Type B pancreatic cell (in vitro differentiated cells): ENCODE results near the gene POLE4. TPM values are rescaled to one million over a fixed set of nuclear protein-coding genes. Genes with fewer than 3 reads are reported as not detected.

Experiments used
- DNase-seq: peaks from one replicate; pipeline ENCODE4 v3.0.0; 2021; ENCODE audit warnings: mixed read lengths; ENCODE audit not compliant: unreplicated experiment; ENCODE audit errors: extremely low spot score
- H3K27ac Mint-ChIP-seq: 2 replicates; pipeline ENCODE4 v1.8.0; 2021; ENCODE audit warnings: mild to moderate bottlenecking, mixed read lengths
- H3K27me3 Mint-ChIP-seq: 2 replicates; pipeline ENCODE4 v1.8.0; 2021; ENCODE audit warnings: mixed read lengths
- H3K36me3 Mint-ChIP-seq: 2 replicates; pipeline ENCODE4 v1.8.0; 2021; ENCODE audit warnings: mixed read lengths
- H3K4me1 Mint-ChIP-seq: one replicate; pipeline ENCODE4 v1.8.0; 2021; ENCODE audit warnings: mixed read lengths; ENCODE audit not compliant: unreplicated experiment
- H3K4me3 Mint-ChIP-seq: 2 replicates; pipeline ENCODE4 v1.8.0; 2021; ENCODE audit warnings: mild to moderate bottlenecking, mixed read lengths
- H3K9me3 Mint-ChIP-seq: 2 replicates; pipeline ENCODE4 v1.8.0; 2021; ENCODE audit warnings: mixed read lengths
- total RNA-seq: library from RNA; stranded (reverse); gene quantifications from 2 replicates; pipeline ENCODE4 v1.2.1, GENCODE V29; 2021; ENCODE audit warnings: low replicate concordance
- TF ChIP-seq, protein P1 (sequence below): fragments of 200-600 bp; sonication (generic); conservative IDR thresholded peaks from 2 replicates; pipeline ENCODE4 v1.5.0; 2021; ENCODE audit warnings: antibody characterized with exemption, mild to moderate bottlenecking

Gene POLE4
- total RNA-seq, 1 donor from 2014 or later = 31.0 TPM

DNA sequence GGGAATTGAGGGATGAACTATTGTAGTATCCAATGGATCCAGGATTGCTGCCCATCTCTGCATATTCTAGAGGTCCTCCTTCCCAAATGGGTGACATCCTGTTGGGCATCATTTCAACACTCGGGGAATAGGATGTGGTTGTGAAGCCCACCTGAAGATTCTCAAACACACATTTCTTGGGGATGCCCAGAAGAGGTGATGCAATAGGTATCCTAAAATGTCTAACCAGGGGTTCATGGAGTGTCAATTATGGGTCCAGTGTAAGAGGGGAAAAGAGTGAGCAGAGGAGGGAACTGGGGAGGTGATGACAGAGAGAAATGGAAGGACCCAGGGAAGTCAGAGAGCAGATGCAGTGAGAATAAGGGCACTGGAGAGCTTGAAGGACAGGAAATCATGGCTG is 52.1 kb downstream of the POLE4 start:
- H3K36me3 Mint-ChIP-seq = no peaks in the 10 kb centered on the region
- no peaks in the 10 kb centered on the region for H3K27me3 Mint-ChIP-seq
- TF ChIP-seq, protein P1, sequence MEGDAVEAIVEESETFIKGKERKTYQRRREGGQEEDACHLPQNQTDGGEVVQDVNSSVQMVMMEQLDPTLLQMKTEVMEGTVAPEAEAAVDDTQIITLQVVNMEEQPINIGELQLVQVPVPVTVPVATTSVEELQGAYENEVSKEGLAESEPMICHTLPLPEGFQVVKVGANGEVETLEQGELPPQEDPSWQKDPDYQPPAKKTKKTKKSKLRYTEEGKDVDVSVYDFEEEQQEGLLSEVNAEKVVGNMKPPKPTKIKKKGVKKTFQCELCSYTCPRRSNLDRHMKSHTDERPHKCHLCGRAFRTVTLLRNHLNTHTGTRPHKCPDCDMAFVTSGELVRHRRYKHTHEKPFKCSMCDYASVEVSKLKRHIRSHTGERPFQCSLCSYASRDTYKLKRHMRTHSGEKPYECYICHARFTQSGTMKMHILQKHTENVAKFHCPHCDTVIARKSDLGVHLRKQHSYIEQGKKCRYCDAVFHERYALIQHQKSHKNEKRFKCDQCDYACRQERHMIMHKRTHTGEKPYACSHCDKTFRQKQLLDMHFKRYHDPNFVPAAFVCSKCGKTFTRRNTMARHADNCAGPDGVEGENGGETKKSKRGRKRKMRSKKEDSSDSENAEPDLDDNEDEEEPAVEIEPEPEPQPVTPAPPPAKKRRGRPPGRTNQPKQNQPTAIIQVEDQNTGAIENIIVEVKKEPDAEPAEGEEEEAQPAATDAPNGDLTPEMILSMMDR = no peak

DNA sequence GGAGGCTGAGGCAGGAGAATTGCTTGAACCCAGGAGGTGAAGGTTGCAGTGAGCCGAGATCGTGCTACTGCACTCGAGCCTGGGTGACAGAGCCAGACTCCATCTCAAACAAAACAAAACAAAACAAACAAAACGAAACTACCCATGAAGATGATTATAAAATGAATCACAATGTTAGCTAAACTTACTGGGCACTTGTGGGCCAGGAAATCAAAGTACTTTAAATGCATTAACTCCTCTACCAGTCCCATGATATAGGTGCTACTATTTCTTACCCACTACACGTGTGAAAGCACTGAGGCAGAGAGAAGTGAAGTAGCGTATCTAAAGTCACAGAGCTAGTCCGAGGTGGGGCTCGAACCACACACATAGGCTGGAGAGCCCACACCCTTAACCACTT is 53.6 kb downstream of the POLE4 start:
- no peak overlapping the region for H3K4me3 Mint-ChIP-seq

More for the DNA sequence above, 52.1 kb downstream of the POLE4 start:
- Mint-ChIP-seq H3K9me3 (no peaks in the 10 kb centered on the region), H3K4me3 (no peak overlapping the region), H3K4me1 (no peaks in the 10 kb centered on the region), H3K27ac (no peak overlapping the region)
- no peak for DNase-seq

DNA sequence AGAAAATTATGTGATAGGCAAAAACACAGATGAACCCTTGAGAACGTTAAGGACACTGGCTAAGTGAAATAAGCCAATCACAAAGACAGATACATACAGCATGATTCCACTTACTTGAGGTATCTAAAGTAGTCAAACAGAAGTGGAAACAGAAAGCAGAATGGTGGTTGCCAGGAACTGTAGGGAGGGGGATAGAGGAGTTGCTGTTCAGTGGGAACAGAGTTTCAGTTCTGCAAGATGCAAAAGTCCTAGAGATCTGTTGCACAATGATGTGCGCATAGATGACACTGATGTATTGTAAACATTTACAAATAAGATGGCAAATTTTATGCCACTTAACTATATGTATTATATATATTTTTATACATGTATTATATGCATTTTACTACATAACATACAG is 59.7 kb downstream of the POLE4 start:
- Mint-ChIP-seq H3K27me3 (no peaks in the 10 kb centered on the region), H3K4me3 (no peak overlapping the region), H3K27ac (no peak overlapping the region), H3K36me3 (no peaks in the 10 kb centered on the region), H3K4me1 (no peaks in the 10 kb centered on the region), H3K9me3 (no peaks in the 10 kb centered on the region)
- DNase-seq = no peak
- TF ChIP-seq, protein P1 = no peak

More for the DNA sequence above, 53.6 kb downstream of the POLE4 start:
- no peaks in the 10 kb centered on the region for H3K27me3 Mint-ChIP-seq
- DNase-seq = no peak
- no peaks in the 10 kb centered on the region for H3K4me1 Mint-ChIP-seq
- H3K27ac Mint-ChIP-seq = no peak overlapping the region
- H3K9me3 Mint-ChIP-seq = no peaks in the 10 kb centered on the region
- H3K36me3 Mint-ChIP-seq = no peaks in the 10 kb centered on the region
- TF ChIP-seq, protein P1 = no peak

Other genes starting within 250 kb of the POLE4 start
- gene HK2, start 124.5 kb upstream of the POLE4 start, total RNA-seq = 13.3 and 27.6 TPM in 2 replicates
- gene TACR1, start 240.9 kb downstream of the POLE4 start, total RNA-seq = 0.88 and 1.5 TPM in 2 replicates